ENCODE results near the gene TVP23A. TPM values are rescaled to one million over a fixed set of nuclear protein-coding genes. Genes with fewer than 3 reads are reported as not detected.

The TVP23A gene
- total RNA-seq, 1 donor = not detected

- TF ChIP-seq CTCF (IDR thresholded peaks at IDR 0.05; ENCODE audit: extremely low read depth, low read depth, low read length) = no peak
- no peaks in the 10 kb centered on the region for H3K9me3 ChIP-seq (ENCODE audit: low read depth, low read length)
- no peak overlapping the region for H3K27ac ChIP-seq (ENCODE audit: low read depth, low read length)
Measured at GRCh38 chr16:10858203-10858602, 39.6 kb upstream of the TVP23A start.

GRCh38 chr16:10856042-10856441, 37.4 kb upstream of the TVP23A start:
- TF ChIP-seq CTCF (IDR thresholded peaks at IDR 0.05; ENCODE audit: extremely low read depth, low read depth, low read length) = no peak
- H3K27ac ChIP-seq (ENCODE audit: low read depth, low read length) = no peak overlapping the region
- DNase-seq (ENCODE audit: insufficient read length, low spot score, missing footprints) = no peak
- H3K4me1 ChIP-seq (ENCODE audit: insufficient read depth, low read length) = no peaks in the 10 kb centered on the region
- no peak overlapping the region for H3K4me3 ChIP-seq (ENCODE audit: insufficient read depth, low read length)
- H3K27me3 ChIP-seq (ENCODE audit: insufficient read depth, low read length) = no peaks in the 10 kb centered on the region
- no peaks in the 10 kb centered on the region for H3K36me3 ChIP-seq (ENCODE audit: insufficient read depth, low read length)
- no peak overlapping the region for H2AFZ ChIP-seq (ENCODE audit: low read length)
- no peaks in the 10 kb centered on the region for H4K20me1 ChIP-seq (ENCODE audit: insufficient read depth, low read length)
- H3K79me2 ChIP-seq (ENCODE audit: insufficient read depth, low read length) = no peaks in the 10 kb centered on the region
- no peaks in the 10 kb centered on the region for H3K9me3 ChIP-seq (ENCODE audit: low read depth, low read length)
- H3K4me2 ChIP-seq (ENCODE audit: insufficient read depth, low read length) = no peak overlapping the region

More at GRCh38 chr16:10858203-10858602, 39.6 kb upstream of the TVP23A start:
- H3K4me1 ChIP-seq (ENCODE audit: insufficient read depth, low read length) = peaks cover 12% of the 10 kb centered on the region
- no peak overlapping the region for H2AFZ ChIP-seq (ENCODE audit: low read length)
- no peaks in the 10 kb centered on the region for H3K27me3 ChIP-seq (ENCODE audit: insufficient read depth, low read length)
- H4K20me1 ChIP-seq (ENCODE audit: insufficient read depth, low read length) = no peaks in the 10 kb centered on the region
- no peaks in the 10 kb centered on the region for H3K79me2 ChIP-seq (ENCODE audit: insufficient read depth, low read length)
- H3K4me2 ChIP-seq (ENCODE audit: insufficient read depth, low read length) = no peak overlapping the region
- DNase-seq (ENCODE audit: insufficient read length, low spot score, missing footprints) = no peak
- H3K36me3 ChIP-seq (ENCODE audit: insufficient read depth, low read length) = no peaks in the 10 kb centered on the region
- H3K4me3 ChIP-seq (ENCODE audit: insufficient read depth, low read length) = no peak overlapping the region

GRCh38 chr16:10852948-10853347, 34.4 kb upstream of the TVP23A start:
- TF ChIP-seq CTCF (IDR thresholded peaks at IDR 0.05; ENCODE audit: extremely low read depth, low read depth, low read length) = no peak
- no peak overlapping the region for H3K4me3 ChIP-seq (ENCODE audit: insufficient read depth, low read length)
- no peaks in the 10 kb centered on the region for H3K79me2 ChIP-seq (ENCODE audit: insufficient read depth, low read length)
- no peak overlapping the region for H3K27ac ChIP-seq (ENCODE audit: low read depth, low read length)
- no peaks in the 10 kb centered on the region for H3K9me3 ChIP-seq (ENCODE audit: low read depth, low read length)
- no peak for DNase-seq (ENCODE audit: insufficient read length, low spot score, missing footprints)
- H3K27me3 ChIP-seq (ENCODE audit: insufficient read depth, low read length) = no peaks in the 10 kb centered on the region
- H3K4me2 ChIP-seq (ENCODE audit: insufficient read depth, low read length) = no peak overlapping the region
- no peaks in the 10 kb centered on the region for H3K4me1 ChIP-seq (ENCODE audit: insufficient read depth, low read length)
- H3K36me3 ChIP-seq (ENCODE audit: insufficient read depth, low read length) = no peaks in the 10 kb centered on the region
- no peak overlapping the region for H2AFZ ChIP-seq (ENCODE audit: low read length)
- H4K20me1 ChIP-seq (ENCODE audit: insufficient read depth, low read length) = no peaks in the 10 kb centered on the region

GRCh38 chr16:10852286-10852685, 33.7 kb upstream of the TVP23A start:
- DNase-seq (ENCODE audit: insufficient read length, low spot score, missing footprints) = no peak
- Histone ChIP-seq H3K4me2 (ENCODE audit: insufficient read depth, low read length) (no peak overlapping the region), H3K79me2 (ENCODE audit: insufficient read depth, low read length) (no peaks in the 10 kb centered on the region), H3K36me3 (ENCODE audit: insufficient read depth, low read length) (no peaks in the 10 kb centered on the region), H3K9me3 (ENCODE audit: low read depth, low read length) (no peaks in the 10 kb centered on the region), H3K27ac (ENCODE audit: low read depth, low read length) (no peak overlapping the region), H3K27me3 (ENCODE audit: insufficient read depth, low read length) (peaks cover 2% of the 10 kb centered on the region), H3K4me1 (ENCODE audit: insufficient read depth, low read length) (no peaks in the 10 kb centered on the region), H2AFZ (ENCODE audit: low read length) (no peak overlapping the region), H3K4me3 (ENCODE audit: insufficient read depth, low read length) (no peak overlapping the region), H4K20me1 (ENCODE audit: insufficient read depth, low read length) (no peaks in the 10 kb centered on the region)
- TF ChIP-seq CTCF (IDR thresholded peaks at IDR 0.05; ENCODE audit: extremely low read depth, low read depth, low read length) = no peak

Measured in osteoblast (primary cell).